HFFc6 (cell line): ENCODE results near the gene RAD52. TPM values are rescaled to one million over a fixed set of nuclear protein-coding genes. Genes with fewer than 3 reads are reported as not detected.

Source experiments
- DNase-seq: peaks from one replicate; pipeline ENCODE4 v3.0.0-alpha.2; 2018
- H3K27ac Mint-ChIP-seq: 2 replicates; pipeline ENCODE4 v1.8.0; 2020; ENCODE audit warnings: mild to moderate bottlenecking, mixed read lengths
- H3K27me3 Mint-ChIP-seq: 2 replicates; pipeline ENCODE4 v1.8.0; 2021; ENCODE audit warnings: mild to moderate bottlenecking, moderate library complexity, mixed read lengths; ENCODE audit not compliant: insufficient read depth
- H3K36me3 Mint-ChIP-seq: 2 replicates; pipeline ENCODE4 v1.8.0; 2021; ENCODE audit warnings: low read depth, mixed read lengths
- H3K4me1 Mint-ChIP-seq: 2 replicates; pipeline ENCODE4 v1.8.0; 2020; ENCODE audit warnings: low read depth, mixed read lengths
- H3K4me3 Mint-ChIP-seq: 2 replicates; pipeline ENCODE4 v1.8.0; 2020; ENCODE audit warnings: mild to moderate bottlenecking, moderate library complexity, mixed read lengths
- H3K9me3 Mint-ChIP-seq: 2 replicates; pipeline ENCODE4 v1.8.0; 2020; ENCODE audit warnings: mild to moderate bottlenecking, mixed read lengths
- total RNA-seq, 6 experiments: library from RNA; stranded (reverse); fragmentation: NEBNext Ultra II Directional; extraction: Animal tissue kit (Norgen Biotek cat#: 25700); gene quantifications; 2 replicates in 1 of 6; 3 replicates in 5 of 6; pipeline ENCODE4 v1.2.3, GENCODE V29; 2021
- TF ChIP-seq, protein P1 (sequence below): fragments of 200-600 bp; sonication (generic); IDR thresholded peaks from 2 replicates; pipeline ENCODE4 v1.5.0; 2021; ENCODE audit warnings: antibody characterized with exemption, mild to moderate bottlenecking

The RAD52 gene
- total RNA-seq, 6 experiments from 2014 or later = 8.6 to 10.9 (median 9.2) TPM

DNA sequence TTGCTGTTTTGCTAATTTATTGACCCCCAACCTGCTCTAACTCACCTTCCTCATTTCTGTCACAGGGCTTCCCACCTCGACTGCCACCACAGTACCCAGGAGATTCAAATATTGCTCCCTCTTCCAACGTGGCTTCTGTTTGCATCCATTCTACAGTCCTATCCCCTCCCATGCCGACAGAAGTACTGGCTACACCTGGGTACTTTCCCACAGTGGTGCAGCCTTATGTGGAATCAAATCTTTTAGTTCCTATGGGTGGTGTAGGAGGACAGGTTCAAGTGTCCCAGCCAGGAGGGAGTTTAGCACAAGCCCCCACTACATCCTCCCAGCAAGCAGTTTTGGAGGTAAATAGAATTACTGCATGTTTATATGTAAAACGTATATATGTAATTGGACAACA is 68.8 kb downstream of the RAD52 start:
- Mint-ChIP-seq H3K27me3 (no peaks in the 10 kb centered on the region), H3K9me3 (no peaks in the 10 kb centered on the region), H3K4me1 (peaks cover 17% of the 10 kb centered on the region), H3K27ac (no peak overlapping the region), H3K4me3 (no peak overlapping the region), H3K36me3 (peaks cover 52% of the 10 kb centered on the region)
- DNase-seq = no peak
- TF ChIP-seq, protein P1, sequence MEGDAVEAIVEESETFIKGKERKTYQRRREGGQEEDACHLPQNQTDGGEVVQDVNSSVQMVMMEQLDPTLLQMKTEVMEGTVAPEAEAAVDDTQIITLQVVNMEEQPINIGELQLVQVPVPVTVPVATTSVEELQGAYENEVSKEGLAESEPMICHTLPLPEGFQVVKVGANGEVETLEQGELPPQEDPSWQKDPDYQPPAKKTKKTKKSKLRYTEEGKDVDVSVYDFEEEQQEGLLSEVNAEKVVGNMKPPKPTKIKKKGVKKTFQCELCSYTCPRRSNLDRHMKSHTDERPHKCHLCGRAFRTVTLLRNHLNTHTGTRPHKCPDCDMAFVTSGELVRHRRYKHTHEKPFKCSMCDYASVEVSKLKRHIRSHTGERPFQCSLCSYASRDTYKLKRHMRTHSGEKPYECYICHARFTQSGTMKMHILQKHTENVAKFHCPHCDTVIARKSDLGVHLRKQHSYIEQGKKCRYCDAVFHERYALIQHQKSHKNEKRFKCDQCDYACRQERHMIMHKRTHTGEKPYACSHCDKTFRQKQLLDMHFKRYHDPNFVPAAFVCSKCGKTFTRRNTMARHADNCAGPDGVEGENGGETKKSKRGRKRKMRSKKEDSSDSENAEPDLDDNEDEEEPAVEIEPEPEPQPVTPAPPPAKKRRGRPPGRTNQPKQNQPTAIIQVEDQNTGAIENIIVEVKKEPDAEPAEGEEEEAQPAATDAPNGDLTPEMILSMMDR = no peak

DNA sequence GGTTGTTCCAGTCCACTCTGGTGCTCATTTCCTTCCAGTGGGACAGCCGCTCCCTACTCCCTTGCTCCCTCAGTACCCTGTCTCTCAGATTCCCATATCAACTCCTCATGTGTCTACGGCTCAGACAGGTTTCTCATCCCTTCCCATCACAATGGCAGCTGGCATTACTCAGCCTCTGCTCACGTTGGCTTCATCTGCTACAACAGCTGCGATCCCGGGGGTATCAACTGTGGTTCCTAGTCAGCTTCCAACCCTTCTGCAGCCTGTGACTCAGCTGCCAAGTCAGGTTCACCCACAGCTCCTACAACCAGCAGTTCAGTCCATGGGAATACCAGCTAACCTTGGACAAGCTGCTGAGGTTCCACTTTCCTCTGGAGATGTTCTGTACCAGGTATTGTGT is 69.9 kb downstream of the RAD52 start:
- H3K9me3 Mint-ChIP-seq = no peaks in the 10 kb centered on the region
- H3K27me3 Mint-ChIP-seq = no peaks in the 10 kb centered on the region
- TF ChIP-seq, protein P1 = no peak
- H3K4me1 Mint-ChIP-seq = peaks cover 15% of the 10 kb centered on the region
- no peak overlapping the region for H3K4me3 Mint-ChIP-seq
- H3K36me3 Mint-ChIP-seq = peaks cover 45% of the 10 kb centered on the region
- H3K27ac Mint-ChIP-seq = peak overlapping the region; percentile 2; the same call in 1 of the 2 replicates
- DNase-seq = peak; percentile 5

DNA sequence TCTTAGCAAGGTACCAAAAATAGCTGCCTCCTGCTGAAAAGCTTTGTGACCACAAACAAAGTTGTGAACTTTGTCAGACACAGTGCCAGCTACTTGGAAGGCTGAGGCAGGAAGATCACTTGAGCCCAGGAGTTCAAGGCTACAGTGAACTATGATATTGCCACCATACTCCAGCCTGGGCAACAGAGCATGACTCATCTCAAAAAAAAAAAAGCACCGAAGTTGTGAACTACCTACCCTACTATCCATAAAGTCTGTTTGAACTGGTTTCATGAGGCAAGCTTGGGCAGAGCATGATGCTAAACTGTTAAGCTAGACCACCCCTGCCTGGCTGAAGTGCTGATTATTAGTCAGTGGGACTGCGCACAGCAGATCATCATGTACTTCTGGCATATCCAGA is 75.5 kb downstream of the RAD52 start:
- Mint-ChIP-seq H3K27me3 (no peaks in the 10 kb centered on the region), H3K36me3 (peaks cover 5% of the 10 kb centered on the region; the same call in 1 of the 2 replicates), H3K27ac (peak overlapping the region; percentile 26; the same call in 1 of the 2 replicates), H3K4me1 (0 out of 2 replicates have a peak, but pooled peaks cover 7% of the 10 kb centered on the region), H3K9me3 (no peaks in the 10 kb centered on the region), H3K4me3 (no peak overlapping the region)
- no peak for DNase-seq
- TF ChIP-seq, protein P1 = no peak

DNA sequence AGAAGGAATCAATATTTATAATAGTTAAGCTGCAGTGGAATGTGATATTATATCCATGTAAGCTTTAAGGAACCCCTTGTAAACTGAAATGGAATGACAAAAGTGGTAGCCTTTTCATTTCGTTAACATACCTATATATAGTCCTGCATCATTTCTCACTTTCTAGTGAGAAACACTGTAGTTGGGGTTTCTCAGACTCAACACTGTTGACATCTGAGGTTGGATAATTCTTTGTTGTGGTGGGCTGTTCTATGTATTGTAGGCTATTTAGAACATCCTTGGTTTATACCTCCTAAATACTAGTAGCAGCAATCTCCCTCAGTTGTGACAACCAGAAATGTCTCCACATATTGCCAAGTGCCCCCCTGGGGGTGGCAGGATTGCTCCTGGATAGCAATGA is 79.1 kb downstream of the RAD52 start:
- H3K4me3 Mint-ChIP-seq = no peak overlapping the region
- H3K4me1 Mint-ChIP-seq = 0 out of 2 replicates have a peak, but pooled peaks cover 7% of the 10 kb centered on the region
- no peak for DNase-seq
- no peaks in the 10 kb centered on the region for H3K9me3 Mint-ChIP-seq
- TF ChIP-seq, protein P1 = no peak
- no peak overlapping the region for H3K27ac Mint-ChIP-seq
- H3K36me3 Mint-ChIP-seq = peaks cover 13% of the 10 kb centered on the region
- no peaks in the 10 kb centered on the region for H3K27me3 Mint-ChIP-seq

DNA sequence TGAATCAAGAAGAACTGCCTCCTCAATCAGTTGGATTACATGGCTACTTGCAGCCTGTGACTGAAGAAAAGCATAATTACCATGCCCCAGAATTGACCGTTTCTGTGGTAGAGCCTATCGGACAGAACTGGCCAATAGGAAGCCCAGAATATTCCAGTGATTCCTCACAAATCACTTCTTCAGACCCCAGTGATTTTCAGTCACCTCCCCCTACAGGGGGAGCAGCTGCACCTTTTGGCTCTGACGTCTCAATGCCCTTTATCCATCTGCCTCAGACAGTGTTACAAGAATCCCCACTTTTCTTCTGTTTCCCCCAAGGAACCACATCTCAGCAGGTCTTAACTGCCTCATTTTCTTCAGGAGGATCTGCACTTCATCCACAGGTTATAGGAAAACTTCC is 80.8 kb downstream of the RAD52 start:
- TF ChIP-seq, protein P1 = no peak; the same call in 1 of the 2 replicates
- H3K4me1 Mint-ChIP-seq = 0 out of 2 replicates have a peak, but pooled peaks cover 2% of the 10 kb centered on the region
- peaks cover 17% of the 10 kb centered on the region for H3K36me3 Mint-ChIP-seq
- no peaks in the 10 kb centered on the region; the same call in 1 of the 2 replicates for H3K27me3 Mint-ChIP-seq
- no peaks in the 10 kb centered on the region for H3K9me3 Mint-ChIP-seq
- no peak overlapping the region for H3K4me3 Mint-ChIP-seq
- no peak for DNase-seq
- no peak overlapping the region for H3K27ac Mint-ChIP-seq

DNA sequence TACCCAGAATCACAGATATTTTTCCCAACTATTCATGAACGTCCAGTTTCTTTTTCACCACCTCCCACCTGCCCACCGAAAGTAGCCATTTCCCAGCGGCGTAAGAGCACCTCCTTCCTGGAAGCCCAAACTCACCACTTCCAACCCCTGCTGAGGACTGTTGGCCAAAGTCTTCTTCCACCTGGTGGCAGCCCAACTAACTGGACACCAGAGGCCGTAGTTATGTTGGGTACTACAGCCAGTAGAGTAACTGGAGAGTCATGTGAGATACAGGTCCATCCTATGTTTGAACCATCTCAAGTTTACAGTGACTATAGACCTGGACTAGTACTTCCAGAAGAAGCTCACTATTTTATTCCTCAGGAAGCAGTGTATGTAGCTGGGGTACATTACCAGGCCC is 81.6 kb downstream of the RAD52 start:
- H3K27ac Mint-ChIP-seq = no peak overlapping the region; the same call in 1 of the 2 replicates
- TF ChIP-seq, protein P1 = 0 out of 2 replicates have a peak, but pooled peaks have one; percentile 14
- H3K4me1 Mint-ChIP-seq = no peaks in the 10 kb centered on the region
- peaks cover 17% of the 10 kb centered on the region for H3K36me3 Mint-ChIP-seq
- H3K27me3 Mint-ChIP-seq = no peaks in the 10 kb centered on the region; the same call in 1 of the 2 replicates
- no peaks in the 10 kb centered on the region for H3K9me3 Mint-ChIP-seq
- no peak overlapping the region for H3K4me3 Mint-ChIP-seq
- no peak for DNase-seq
